A673 (cell line): ENCODE measurements around the gene PLB1. TPM values are rescaled to one million over a fixed set of nuclear protein-coding genes. Genes with fewer than 3 reads are reported as not detected.

Source experiments
- BruUV-seq: library from RNA; stranded (reverse); fragments of 400-500 nt; replicated peaks from 2 replicates; lab custom pipeline; 2021; lab: Mats Ljungman, UMichigan
- CTCF ChIA-PET: fragments of 300-600 bp; sonication (Branson Sonifier 250); formaldehyde crosslinking; loops from one replicate; lab custom pipeline; 2022; ENCODE audit warnings: antibody characterized with exemption; lab: Charles Lee
- POLR2A ChIA-PET: fragments of 300-600 bp; sonication (Branson Sonifier 250); formaldehyde crosslinking; loops from one replicate; lab custom pipeline; 2022; ENCODE audit warnings: antibody characterized with exemption; ENCODE audit not compliant: low non-redundant PET; lab: Charles Lee
- DNase-seq: peaks from one replicate; pipeline ENCODE4 v3.0.0-alpha.2; 2015; ENCODE audit warnings: low spot score
- H3K27ac ChIP-seq: fragments of 200-600 bp; sonication (generic); 2 replicates; pipeline ENCODE4 v1.5.1; 2016; ENCODE audit warnings: mixed run types, low read depth, mild to moderate bottlenecking, mixed read lengths, antibody characterized with exemption, low read length; ENCODE audit not compliant: poor library complexity, severe bottlenecking
- H3K27me3 ChIP-seq: fragments of 200-600 bp; sonication (generic); replicated peaks from 2 replicates; pipeline ENCODE4 v1.6.1; 2017; ENCODE audit warnings: mixed run types, low read depth, mild to moderate bottlenecking, mixed read lengths, antibody characterized with exemption, low read length; ENCODE audit not compliant: insufficient read depth, poor library complexity
- H3K36me3 ChIP-seq: fragments of 200-600 bp; sonication (generic); 2 replicates; pipeline ENCODE4 v1.6.1; 2016; ENCODE audit warnings: mixed run types, mild to moderate bottlenecking, mixed read lengths, antibody characterized with exemption, low read length; ENCODE audit not compliant: insufficient read depth, poor library complexity, severe bottlenecking
- H3K4me1 ChIP-seq: fragments of 200-600 bp; sonication (generic); 2 replicates; pipeline ENCODE4 v1.6.1; 2017; ENCODE audit warnings: mixed run types, mild to moderate bottlenecking, mixed read lengths, antibody characterized with exemption, low read length; ENCODE audit not compliant: insufficient read depth, poor library complexity, severe bottlenecking
- H3K4me3 ChIP-seq: fragments of 200-600 bp; sonication (generic); 2 replicates; pipeline ENCODE4 v1.5.1; 2016; ENCODE audit warnings: low read depth, mixed run types, mild to moderate bottlenecking, mixed read lengths, low read length; ENCODE audit not compliant: poor library complexity, severe bottlenecking
- H3K9me3 ChIP-seq: fragments of 200-600 bp; sonication (generic); 2 replicates; pipeline ENCODE4 v1.6.1; 2016; ENCODE audit warnings: mixed run types, low read depth, mild to moderate bottlenecking, mixed read lengths, antibody characterized with exemption, low read length; ENCODE audit not compliant: poor library complexity, severe bottlenecking
- EZH2 ChIP-seq: fragments of 200-600 bp; sonication (generic); IDR thresholded peaks from 2 replicates; pipeline ENCODE4 v1.6.1; 2017; ENCODE audit warnings: borderline replicate concordance, low read depth, mild to moderate bottlenecking, mixed read lengths, antibody characterized with exemption, low read length; ENCODE audit not compliant: poor library complexity, severe bottlenecking
- intact Hi-C: fragments of 100-400 bp; cut with micrococcal nuclease; formaldehyde crosslinking; loops from one replicate; pipeline ENCODE4 v1.10.0; 2022; ENCODE audit not compliant: unreplicated experiment
- total RNA-seq: library from RNA; stranded (reverse); gene quantifications from 2 replicates; pipeline ENCODE4 v1.2.3, GENCODE V29; 2021
- TF ChIP-seq, protein P1 (sequence below): fragments of 300-800, 200-600 bp; sonication (generic); conservative IDR thresholded peaks from 2 replicates; pipeline ENCODE4 v1.5.1; 2017; ENCODE audit warnings: low read depth, mild to moderate bottlenecking, antibody characterized with exemption, low read length, moderate library complexity, mixed read lengths

PLB1 gene
- total RNA-seq, 1 experiment from 2014 or later, result 0.39 TPM

GRCh38 chr2:28475088-28475595 is 20.7 kb upstream of the PLB1 start:
- TF ChIP-seq, protein P1, sequence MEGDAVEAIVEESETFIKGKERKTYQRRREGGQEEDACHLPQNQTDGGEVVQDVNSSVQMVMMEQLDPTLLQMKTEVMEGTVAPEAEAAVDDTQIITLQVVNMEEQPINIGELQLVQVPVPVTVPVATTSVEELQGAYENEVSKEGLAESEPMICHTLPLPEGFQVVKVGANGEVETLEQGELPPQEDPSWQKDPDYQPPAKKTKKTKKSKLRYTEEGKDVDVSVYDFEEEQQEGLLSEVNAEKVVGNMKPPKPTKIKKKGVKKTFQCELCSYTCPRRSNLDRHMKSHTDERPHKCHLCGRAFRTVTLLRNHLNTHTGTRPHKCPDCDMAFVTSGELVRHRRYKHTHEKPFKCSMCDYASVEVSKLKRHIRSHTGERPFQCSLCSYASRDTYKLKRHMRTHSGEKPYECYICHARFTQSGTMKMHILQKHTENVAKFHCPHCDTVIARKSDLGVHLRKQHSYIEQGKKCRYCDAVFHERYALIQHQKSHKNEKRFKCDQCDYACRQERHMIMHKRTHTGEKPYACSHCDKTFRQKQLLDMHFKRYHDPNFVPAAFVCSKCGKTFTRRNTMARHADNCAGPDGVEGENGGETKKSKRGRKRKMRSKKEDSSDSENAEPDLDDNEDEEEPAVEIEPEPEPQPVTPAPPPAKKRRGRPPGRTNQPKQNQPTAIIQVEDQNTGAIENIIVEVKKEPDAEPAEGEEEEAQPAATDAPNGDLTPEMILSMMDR, result no peak
- no peak for TF ChIP-seq EZH2
- no TSS peak for BruUV-seq
- intact Hi-C loops, result no loop called here
- Histone ChIP-seq H3K27ac (no peak overlapping the region), H3K9me3 (no peaks in the 10 kb centered on the region), H3K36me3 (no peaks in the 10 kb centered on the region), H3K4me3 (no peak overlapping the region), H3K4me1 (no peaks in the 10 kb centered on the region), H3K27me3 (no peaks in the 10 kb centered on the region)
- ChIA-PET POLR2A (no interaction called here), CTCF (no interaction called here)
- DNase-seq, result no peak

GRCh38 chr2:28477087-28477486 is 18.8 kb upstream of the PLB1 start:
- ChIA-PET POLR2A (no interaction called here), CTCF (no interaction called here)
- Histone ChIP-seq H3K4me3 (no peak overlapping the region), H3K27ac (no peak overlapping the region), H3K27me3 (no peaks in the 10 kb centered on the region), H3K36me3 (no peaks in the 10 kb centered on the region), H3K9me3 (no peaks in the 10 kb centered on the region), H3K4me1 (no peaks in the 10 kb centered on the region)
- TF ChIP-seq EZH2, result no peak
- TF ChIP-seq, protein P1, result no peak
- BruUV-seq, result no TSS peak
- DNase-seq, result no peak
- intact Hi-C loops, result no loop called here

GRCh38 chr2:28477645-28478044 is 18.2 kb upstream of the PLB1 start:
- TF ChIP-seq, protein P1, result no peak
- no peak for TF ChIP-seq EZH2
- Histone ChIP-seq H3K9me3 (no peaks in the 10 kb centered on the region), H3K4me1 (no peaks in the 10 kb centered on the region), H3K27ac (no peak overlapping the region), H3K27me3 (no peaks in the 10 kb centered on the region), H3K4me3 (no peak overlapping the region), H3K36me3 (no peaks in the 10 kb centered on the region)
- ChIA-PET POLR2A (no interaction called here), CTCF (no interaction called here)
- no peak for DNase-seq
- intact Hi-C loops, result no loop called here
- BruUV-seq, result no TSS peak
